ENCODE data around the gene ZNF571.

Gene ZNF571

GRCh38 chr19:37594304-37594981, at the start of gene ZNF571, which contains the start of gene ZNF540:
Gene ZNF571, minus strand, starts transcription at chr19:37594792. Its CDS starts 8,116 bp downstream, at chr19:37586676.
Gene ZNF540, plus strand, starts transcription at chr19:37594876. Its CDS starts 3,572 bp downstream, at chr19:37598448.
- H3K27me3 ChIP-seq: no peaks in the 10 kb centered on the region
- peak within 1 kb of the TSS; percentile 51 to 73 (median 61); a peak in 20 of 22 replicates for H3K27ac ChIP-seq
- peak within 1 kb of the TSS; percentile 65 to 84 (median 77) for H3K9ac ChIP-seq
- peak within 1 kb of the TSS; percentile 66 to 87 (median 80) for H3K4me3 ChIP-seq
- TF ChIP-seq Cebpa-rat (IDR thresholded peaks at IDR 0.05): 0 out of 22 replicates have a peak, but pooled peaks of 1 of the 11 experiments have one; percentile 12
- H3K9me3 ChIP-seq (replicated peaks in 1 of 11): peaks cover 0 to 31% (median 21%) of the 10 kb centered on the region in 11 experiments; a peak in 19 of 22 replicates
- peaks cover 10 to 17% (median 15%) of the 10 kb centered on the region in 10 experiments; a peak in 19 of 20 replicates for H3K4me1 ChIP-seq
- H3K4me2 ChIP-seq: peak within 1 kb of the TSS; percentile 76 to 94 (median 88)
- H4K20me1 ChIP-seq: no peaks in the 10 kb centered on the region
- peaks cover 11 to 29% (median 16%) of the 10 kb centered on the region in 11 experiments; a peak in 19 of 22 replicates for H3K36me3 ChIP-seq

DNA sequence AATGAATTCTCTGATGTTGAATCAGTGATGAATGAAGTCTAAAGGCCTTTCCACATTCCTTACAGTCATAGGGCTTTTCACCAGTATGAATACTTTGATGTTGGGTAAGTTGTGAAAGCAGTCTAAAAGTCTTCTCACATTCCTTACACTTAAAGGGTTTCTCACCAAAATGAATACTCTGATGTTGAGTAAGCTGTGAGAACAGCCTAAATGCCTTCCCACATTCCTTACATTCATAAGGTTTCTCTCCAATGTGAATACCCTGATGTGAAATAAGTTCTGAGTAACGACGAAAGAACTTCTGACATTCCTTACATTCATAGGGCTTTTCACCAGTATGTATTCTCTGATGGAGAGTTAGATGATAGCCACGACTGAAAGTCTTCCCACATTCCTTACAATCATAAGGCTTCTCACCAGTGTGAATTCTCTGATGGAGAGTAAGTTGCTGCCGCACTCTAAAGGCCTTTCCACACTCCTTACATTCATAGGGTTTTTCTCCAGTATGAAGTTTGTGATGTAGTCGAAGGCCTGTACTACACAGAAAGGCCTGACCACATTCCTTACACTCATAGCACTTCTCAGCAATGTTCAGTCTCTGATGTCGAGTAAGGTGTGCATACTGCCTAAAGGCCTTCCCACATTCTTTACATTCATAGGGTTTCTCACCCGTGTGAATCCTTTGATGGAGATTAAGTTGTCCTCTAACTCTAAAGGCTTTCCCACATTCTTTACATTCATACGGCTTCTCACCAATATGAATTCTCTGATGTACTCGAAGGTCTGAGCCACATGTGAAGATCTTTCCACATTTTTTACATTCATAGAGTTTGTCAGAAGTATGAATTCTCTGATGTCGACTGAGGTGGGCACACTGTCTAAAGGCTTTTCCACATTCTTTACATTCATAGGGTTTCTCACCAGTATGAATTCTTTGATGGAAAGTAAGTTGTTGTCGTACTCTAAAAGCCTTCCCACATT, 40.8 kb upstream of the ZNF571 start:
- Histone ChIP-seq H3K27ac (no peak overlapping the region), H3K4me2 (no peak overlapping the region), H3K4me3 (peak overlapping the region in 9 of 10 experiments; percentile 1 to 42 (median 20); a peak in 11 of 20 replicates), H4K20me1 (no peaks in the 10 kb centered on the region), H3K27me3 (no peaks in the 10 kb centered on the region), H3K4me1 (no peaks in the 10 kb centered on the region), H3K36me3 (peaks cover 73 to 89% (median 79%) of the 10 kb centered on the region in 11 experiments), H3K9ac (no peak overlapping the region), H3K9me3 (replicated peaks in 1 of 11) (peaks cover 94 to 99% (median 98%) of the 10 kb centered on the region in 11 experiments)
- no peak for TF ChIP-seq Cebpa-rat (IDR thresholded peaks at IDR 0.05)

DNA sequence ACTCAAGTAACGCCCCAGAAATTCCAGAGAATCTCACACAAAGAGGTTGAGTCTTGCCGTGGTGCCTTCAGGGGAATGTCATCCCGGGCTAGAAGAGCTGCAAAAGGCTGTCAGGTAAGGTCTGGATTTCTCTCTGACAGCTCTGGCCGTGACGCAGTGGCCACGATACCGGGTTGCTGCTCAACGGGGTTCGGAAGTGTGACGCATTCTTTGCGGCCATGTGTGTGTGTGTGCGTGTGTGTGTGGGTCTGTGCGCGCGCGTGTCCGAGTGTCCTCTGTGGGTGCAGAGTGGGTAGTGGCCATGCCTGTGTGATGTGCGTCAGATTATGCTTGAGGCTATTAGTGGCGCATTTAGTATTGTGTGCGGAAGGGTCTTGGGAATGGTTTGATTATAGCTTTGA, 390 bp upstream of the ZNF571 start:
- peak overlapping the region; percentile 65 to 84 (median 77) for H3K9ac ChIP-seq
- peak overlapping the region; percentile 66 to 87 (median 80) for H3K4me3 ChIP-seq
- H3K4me1 ChIP-seq: peaks cover 10 to 17% (median 15%) of the 10 kb centered on the region in 10 experiments; a peak in 19 of 20 replicates
- no peaks in the 10 kb centered on the region for H3K27me3 ChIP-seq
- H3K27ac ChIP-seq: peak overlapping the region in 7 of 11 experiments; percentile 52 to 73 (median 61); a peak in 10 of 22 replicates
- H3K4me2 ChIP-seq: peak overlapping the region; percentile 76 to 94 (median 88)
- no peak for TF ChIP-seq Cebpa-rat (IDR thresholded peaks at IDR 0.05)
- H4K20me1 ChIP-seq: no peaks in the 10 kb centered on the region
- H3K36me3 ChIP-seq: peaks cover 11 to 27% (median 17%) of the 10 kb centered on the region in 11 experiments; a peak in 21 of 22 replicates
- peaks cover 0 to 31% (median 21%) of the 10 kb centered on the region in 11 experiments; a peak in 19 of 22 replicates for H3K9me3 ChIP-seq (replicated peaks in 1 of 11)

GRCh38 chr19:37593996-37594303, 642 bp downstream of the ZNF571 start:
- Histone ChIP-seq H3K27ac (peak overlapping the region; percentile 51 to 73 (median 61); a peak in 20 of 22 replicates), H3K4me1 (peaks cover 10 to 17% (median 15%) of the 10 kb centered on the region in 10 experiments; a peak in 19 of 20 replicates), H3K4me2 (peak overlapping the region; percentile 76 to 94 (median 88))

GRCh38 chr19:37583340-37583739, 11.3 kb downstream of the ZNF571 start:
- peaks cover 0 to 99% (median 94%) of the 10 kb centered on the region in 11 experiments; a peak in 21 of 22 replicates for H3K36me3 ChIP-seq
- no peak for TF ChIP-seq Cebpa-rat (IDR thresholded peaks at IDR 0.05)
- no peak overlapping the region for H3K4me2 ChIP-seq
- no peaks in the 10 kb centered on the region for H3K27me3 ChIP-seq
- H3K4me1 ChIP-seq: no peaks in the 10 kb centered on the region
- 0 out of 20 replicates have a peak overlapping the region, but pooled peaks of 1 of the 10 experiments have one; percentile 4 for H3K4me3 ChIP-seq
- H3K27ac ChIP-seq: no peak overlapping the region
- H3K9ac ChIP-seq: no peak overlapping the region
- no peaks in the 10 kb centered on the region; a peak in 11 of 22 replicates for H3K9me3 ChIP-seq (replicated peaks in 1 of 11)
- H4K20me1 ChIP-seq: no peaks in the 10 kb centered on the region

More at GRCh38 chr19:37593996-37594303, 642 bp downstream of the ZNF571 start:
- H3K9me3 ChIP-seq (replicated peaks in 1 of 11): peaks cover 0 to 32% (median 20%) of the 10 kb centered on the region in 11 experiments; a peak in 19 of 22 replicates
- peaks cover 11 to 31% (median 17%) of the 10 kb centered on the region in 11 experiments; a peak in 19 of 22 replicates for H3K36me3 ChIP-seq
- peak overlapping the region; percentile 65 to 84 (median 77) for H3K9ac ChIP-seq
- no peak for TF ChIP-seq Cebpa-rat (IDR thresholded peaks at IDR 0.05)
- H3K4me3 ChIP-seq: peak overlapping the region; percentile 66 to 87 (median 80)
- no peaks in the 10 kb centered on the region for H3K27me3 ChIP-seq
- H4K20me1 ChIP-seq: no peaks in the 10 kb centered on the region

- TF ChIP-seq Cebpa-rat (IDR thresholded peaks at IDR 0.05): no peak
- no peak overlapping the region for H3K27ac ChIP-seq
- H3K27me3 ChIP-seq: no peaks in the 10 kb centered on the region
- H3K9ac ChIP-seq: no peak overlapping the region
- H3K4me2 ChIP-seq: no peak overlapping the region
- H3K4me1 ChIP-seq: no peaks in the 10 kb centered on the region
- H3K4me3 ChIP-seq: no peak overlapping the region
- no peaks in the 10 kb centered on the region; a peak in 6 of 22 replicates for H3K9me3 ChIP-seq (replicated peaks in 1 of 11)
- H3K36me3 ChIP-seq: peaks cover 0 to 79% (median 55%) of the 10 kb centered on the region in 11 experiments
- H4K20me1 ChIP-seq: no peaks in the 10 kb centered on the region
These were observed 22.4 kb downstream of the ZNF571 start for GRCh38 chr19:37572203-37572602.

GRCh38 chr19:37565370-37565669, 29.3 kb downstream of the ZNF571 start:
- TF ChIP-seq Cebpa-rat (IDR thresholded peaks at IDR 0.05): no peak
- no peak overlapping the region for H3K9ac ChIP-seq
- H4K20me1 ChIP-seq: no peaks in the 10 kb centered on the region
- H3K27ac ChIP-seq: no peak overlapping the region
- no peaks in the 10 kb centered on the region for H3K4me1 ChIP-seq
- no peaks in the 10 kb centered on the region; a peak in 6 of 22 replicates for H3K9me3 ChIP-seq (replicated peaks in 1 of 11)
- no peak overlapping the region for H3K4me2 ChIP-seq
- H3K36me3 ChIP-seq: peaks cover 0 to 100% (median 95%) of the 10 kb centered on the region in 11 experiments; a peak in 21 of 22 replicates
- H3K4me3 ChIP-seq: peak overlapping the region in 7 of 10 experiments; percentile 1 to 21 (median 9); a peak in 5 of 20 replicates
- no peaks in the 10 kb centered on the region for H3K27me3 ChIP-seq

- H4K20me1 ChIP-seq: no peaks in the 10 kb centered on the region
- H3K36me3 ChIP-seq: peaks cover 2 to 97% (median 91%) of the 10 kb centered on the region in 11 experiments; a peak in 21 of 22 replicates
- H3K4me2 ChIP-seq: no peak overlapping the region
- H3K4me3 ChIP-seq: peak overlapping the region in 9 of 10 experiments; percentile 1 to 28 (median 9); a peak in 6 of 20 replicates
- no peaks in the 10 kb centered on the region for H3K4me1 ChIP-seq
- no peak overlapping the region for H3K9ac ChIP-seq
- H3K27me3 ChIP-seq: no peaks in the 10 kb centered on the region
- no peak for TF ChIP-seq Cebpa-rat (IDR thresholded peaks at IDR 0.05)
- no peaks in the 10 kb centered on the region; a peak in 6 of 22 replicates for H3K9me3 ChIP-seq (replicated peaks in 1 of 11)
- H3K27ac ChIP-seq: no peak overlapping the region
These were observed 29.8 kb downstream of the ZNF571 start for GRCh38 chr19:37564624-37565369.
